H9 (cell line): ENCODE data around the gene SETD5. TPM values are rescaled to one million over a fixed set of nuclear protein-coding genes. Genes with fewer than 3 reads are reported as not detected.
A peak's percentile ranks its signal among the peaks of the same experiment; 100 is the strongest.

ENCODE experiments used
- DNase-seq: peaks from one replicate; pipeline ENCODE4 v3.0.0-alpha.2; 2017
- H2AFZ ChIP-seq: one replicate; pipeline ENCODE4 v1.6.1; 2013; ENCODE audit warnings: mild to moderate bottlenecking, low read length, control low read depth, moderate library complexity
- H2AK5ac ChIP-seq: 2 replicates; pipeline ENCODE4 v1.6.1; 2013; ENCODE audit warnings: low read length, control low read depth, mixed read lengths; ENCODE audit not compliant: insufficient read length
- H2BK120ac ChIP-seq: one replicate; pipeline ENCODE4 v1.6.1; 2013; ENCODE audit warnings: low read depth, mild to moderate bottlenecking, low read length, control low read depth, inconsistent platforms; ENCODE audit not compliant: poor library complexity, severe bottlenecking
- H2BK12ac ChIP-seq: 2 replicates; pipeline ENCODE4 v1.6.1; 2013; ENCODE audit warnings: low read length, control low read depth, mixed read lengths, low read depth; ENCODE audit not compliant: insufficient read length
- H2BK15ac ChIP-seq: 2 replicates; pipeline ENCODE4 v1.6.1; 2013; ENCODE audit warnings: low read depth, low read length, control low read depth
- H2BK20ac ChIP-seq: one replicate; pipeline ENCODE4 v1.6.1; 2013; ENCODE audit warnings: low read depth, mild to moderate bottlenecking, low read length, control low read depth, inconsistent platforms; ENCODE audit not compliant: poor library complexity, severe bottlenecking
- H2BK5ac ChIP-seq: 2 replicates; pipeline ENCODE4 v1.6.1; 2013; ENCODE audit warnings: low read length, control low read depth, mixed read lengths; ENCODE audit not compliant: insufficient read length
- H3K14ac ChIP-seq: 2 replicates; pipeline ENCODE4 v1.6.1; 2013; ENCODE audit warnings: low read length, control low read depth; ENCODE audit not compliant: insufficient read depth
- H3K18ac ChIP-seq: 2 replicates; pipeline ENCODE4 v1.6.1; 2013; ENCODE audit warnings: low read depth, mild to moderate bottlenecking, mixed read lengths, low read length, control low read depth; ENCODE audit not compliant: insufficient read length
- H3K23ac ChIP-seq: 2 replicates; pipeline ENCODE4 v1.6.1; 2013; ENCODE audit warnings: low read length, control low read depth, mixed read lengths, low read depth; ENCODE audit not compliant: insufficient read length
- H3K23me2 ChIP-seq: 2 replicates; pipeline ENCODE4 v1.6.1; 2013; ENCODE audit warnings: low read depth, mild to moderate bottlenecking, mixed read lengths, low read length, control low read depth; ENCODE audit not compliant: insufficient read length, poor library complexity, severe bottlenecking
- H3K27ac ChIP-seq: 2 replicates; pipeline ENCODE4 v1.5.1; 2013; ENCODE audit warnings: low read length, control low read depth, mixed read lengths, low read depth; ENCODE audit not compliant: insufficient read length
- H3K27me3 ChIP-seq: 2 replicates; pipeline ENCODE4 v1.6.1; 2013; ENCODE audit warnings: low read length, control low read depth, inconsistent platforms; ENCODE audit not compliant: insufficient read depth
- H3K4ac ChIP-seq: 2 replicates; pipeline ENCODE4 v1.6.1; 2013; ENCODE audit warnings: low read depth, mild to moderate bottlenecking, control low read depth, inconsistent platforms, low read length, moderate library complexity
- H3K4me1 ChIP-seq: 2 replicates; pipeline ENCODE4 v1.6.1; 2013; ENCODE audit warnings: low read length, control low read depth, inconsistent platforms; ENCODE audit not compliant: insufficient read depth
- H3K4me2 ChIP-seq: 2 replicates; pipeline ENCODE4 v1.6.1; 2013; ENCODE audit warnings: low read length, control low read depth, mixed read lengths; ENCODE audit not compliant: insufficient read length, insufficient read depth
- H3K56ac ChIP-seq: 2 replicates; pipeline ENCODE4 v1.6.1; 2013; ENCODE audit warnings: low read depth, mild to moderate bottlenecking, mixed read lengths, low read length, control low read depth; ENCODE audit not compliant: insufficient read length
- H3K79me1 ChIP-seq: 2 replicates; pipeline ENCODE4 v1.6.1; 2013; ENCODE audit warnings: low read depth, mild to moderate bottlenecking, moderate library complexity, low read length, control low read depth, inconsistent platforms; ENCODE audit not compliant: insufficient read depth, poor library complexity, severe bottlenecking
- H3K79me2 ChIP-seq: 2 replicates; pipeline ENCODE4 v1.6.1; 2013; ENCODE audit warnings: low read length, control low read depth, inconsistent platforms; ENCODE audit not compliant: insufficient read depth
- H3K9ac ChIP-seq: 2 replicates; pipeline ENCODE4 v1.6.1; 2013; ENCODE audit warnings: low read length, control low read depth, mixed read lengths; ENCODE audit not compliant: insufficient read length; ENCODE audit errors: extremely low read depth
- H3K9me3 ChIP-seq: one replicate; pipeline ENCODE4 v1.6.1; 2013; ENCODE audit warnings: low read depth, low read length, inconsistent platforms; ENCODE audit not compliant: control insufficient read depth
- H3T11ph ChIP-seq: one replicate; pipeline ENCODE4 v1.6.1; 2013; ENCODE audit warnings: mild to moderate bottlenecking, low read length, control low read depth, inconsistent platforms
- H4K20me1 ChIP-seq: one replicate; pipeline ENCODE4 v1.6.1; 2013; ENCODE audit not compliant: control insufficient read depth, insufficient read length, insufficient read depth
- H4K5ac ChIP-seq: 2 replicates; pipeline ENCODE4 v1.6.1; 2013; ENCODE audit warnings: low read depth, mild to moderate bottlenecking, mixed read lengths, low read length, control low read depth; ENCODE audit not compliant: insufficient read length
- H4K8ac ChIP-seq: replicated peaks from 2 replicates; pipeline ENCODE4 v1.6.1; 2013; ENCODE audit warnings: low read length, control low read depth, mixed read lengths, low read depth; ENCODE audit not compliant: insufficient read length
- H4K91ac ChIP-seq: 2 replicates; pipeline ENCODE4 v1.6.1; 2013; ENCODE audit warnings: low read depth, mild to moderate bottlenecking, moderate library complexity, mixed read lengths, low read length, control low read depth; ENCODE audit not compliant: insufficient read length
- H3K27ac Mint-ChIP-seq, 3 experiments: 2 replicates in 2 of 3; 3 replicates in 1 of 3; pipeline ENCODE4 v1.8.0; 2020 to 2021; ENCODE audit warnings: mixed read lengths in 3 of 3, mild to moderate bottlenecking in 1 of 3, moderate library complexity in 1 of 3
- H3K27me3 Mint-ChIP-seq: 2 replicates; pipeline ENCODE4 v1.8.0; 2021; ENCODE audit warnings: low read depth, mild to moderate bottlenecking, moderate library complexity, mixed read lengths
- H3K36me3 Mint-ChIP-seq, 3 experiments: 2 replicates in 2 of 3; 3 replicates in 1 of 3; pipeline ENCODE4 v1.8.0; 2020 to 2021; ENCODE audit warnings: low read depth in 3 of 3, mixed read lengths in 3 of 3; ENCODE audit not compliant: insufficient read depth in 1 of 3
- H3K4me1 Mint-ChIP-seq, 2 experiments: 2 replicates each; pipeline ENCODE4 v1.8.0; 2020; ENCODE audit warnings: mixed read lengths in 2 of 2
- H3K4me3 Mint-ChIP-seq, 2 experiments: 2 replicates in 1 of 2; 3 replicates in 1 of 2; pipeline ENCODE4 v1.8.0; 2020 to 2021; ENCODE audit warnings: mild to moderate bottlenecking in 2 of 2, mixed read lengths in 2 of 2, moderate library complexity in 1 of 2
- H3K9me3 Mint-ChIP-seq, 2 experiments: 2 replicates in 1 of 2; 3 replicates in 1 of 2; pipeline ENCODE4 v1.8.0; 2020; ENCODE audit warnings: mild to moderate bottlenecking in 2 of 2, mixed read lengths in 2 of 2, moderate library complexity in 1 of 2
- WGBS: extraction: QIAGEN DNeasy Blood & Tissue Kit; methylation state at CpG from one replicate; pipeline ENCODE4 v1.1.7; 2013; ENCODE audit warnings: missing lambda C conversion rate, low lambda C conversion rate, mixed read lengths; ENCODE audit not compliant: insufficient read length; ENCODE audit errors: extremely low coverage; 5-methylcytosine and 5-hydroxymethylcytosine counted together
- total RNA-seq: library from RNA; stranded (reverse); gene quantifications from 2 replicates; pipeline ENCODE4 v1.2.1, GENCODE V29; 2021
- TF ChIP-seq, protein P1 (sequence below): fragments of 200-600 bp; sonication (generic); conservative IDR thresholded peaks from 3 replicates; pipeline ENCODE4 v1.8.0; 2021; ENCODE audit warnings: antibody characterized with exemption, mild to moderate bottlenecking

SETD5 gene
- total RNA-seq, 1 experiment from 2014 or later, result 207 TPM

DNA sequence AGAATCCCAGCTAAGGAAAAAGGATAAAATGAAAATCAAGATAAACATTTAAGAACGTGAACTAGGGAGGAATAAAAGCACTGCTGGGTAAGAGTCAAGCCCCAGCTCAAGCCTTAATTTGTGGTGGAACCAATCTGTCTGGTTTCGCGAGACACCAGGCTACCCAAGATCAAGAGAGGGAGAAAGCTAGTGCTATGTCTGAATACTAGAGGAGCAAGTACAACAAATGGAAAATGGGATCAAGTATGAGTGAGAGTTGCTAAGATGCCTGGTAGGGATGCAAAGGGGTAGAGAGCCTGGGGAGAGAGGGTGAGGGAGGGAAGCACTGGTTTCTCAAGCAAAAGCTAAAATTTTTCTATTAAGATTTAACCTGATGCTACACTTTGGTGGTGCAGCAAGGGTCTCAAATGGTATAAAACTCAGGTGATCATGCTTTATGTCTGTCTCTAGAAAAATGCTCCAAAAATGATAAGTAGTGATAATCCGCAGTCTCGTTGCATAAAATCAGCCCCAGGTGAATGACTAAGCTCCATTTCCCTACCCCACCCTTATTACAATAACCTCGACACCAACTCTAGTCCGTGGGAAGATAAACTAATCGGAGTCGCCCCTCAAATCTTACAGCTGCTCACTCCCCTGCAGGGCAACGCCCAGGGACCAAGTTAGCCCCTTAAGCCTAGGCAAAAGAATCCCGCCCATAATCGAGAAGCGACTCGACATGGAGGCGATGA lies 1.7 kb upstream of the SETD5 start:
- peaks cover 10% of the 10 kb centered on the region for H3K23me2 ChIP-seq
- DNase-seq, result no peak
- no peaks in the 10 kb centered on the region; a peak in 1 of 5 replicates for H3K9me3 Mint-ChIP-seq
- H4K20me1 ChIP-seq, result no peaks in the 10 kb centered on the region
- H3K4me3 Mint-ChIP-seq, result peak overlapping the region; percentile 95 to 99
- H2BK15ac ChIP-seq, result no peak overlapping the region
- no peak overlapping the region for H4K8ac ChIP-seq
- no peaks in the 10 kb centered on the region for H3K9me3 ChIP-seq
- H3K79me1 ChIP-seq, result no peaks in the 10 kb centered on the region
- H2AK5ac ChIP-seq, result no peak overlapping the region
- no peak overlapping the region for H2BK12ac ChIP-seq
- peaks cover 36 to 65% (median 61%) of the 10 kb centered on the region in 3 experiments for H3K36me3 Mint-ChIP-seq
- no peak overlapping the region for H3K23ac ChIP-seq
- H2AFZ ChIP-seq, result no peak overlapping the region
- no peak overlapping the region for H2BK20ac ChIP-seq
- no peaks in the 10 kb centered on the region for H3K27me3 Mint-ChIP-seq
- TF ChIP-seq, protein P1, sequence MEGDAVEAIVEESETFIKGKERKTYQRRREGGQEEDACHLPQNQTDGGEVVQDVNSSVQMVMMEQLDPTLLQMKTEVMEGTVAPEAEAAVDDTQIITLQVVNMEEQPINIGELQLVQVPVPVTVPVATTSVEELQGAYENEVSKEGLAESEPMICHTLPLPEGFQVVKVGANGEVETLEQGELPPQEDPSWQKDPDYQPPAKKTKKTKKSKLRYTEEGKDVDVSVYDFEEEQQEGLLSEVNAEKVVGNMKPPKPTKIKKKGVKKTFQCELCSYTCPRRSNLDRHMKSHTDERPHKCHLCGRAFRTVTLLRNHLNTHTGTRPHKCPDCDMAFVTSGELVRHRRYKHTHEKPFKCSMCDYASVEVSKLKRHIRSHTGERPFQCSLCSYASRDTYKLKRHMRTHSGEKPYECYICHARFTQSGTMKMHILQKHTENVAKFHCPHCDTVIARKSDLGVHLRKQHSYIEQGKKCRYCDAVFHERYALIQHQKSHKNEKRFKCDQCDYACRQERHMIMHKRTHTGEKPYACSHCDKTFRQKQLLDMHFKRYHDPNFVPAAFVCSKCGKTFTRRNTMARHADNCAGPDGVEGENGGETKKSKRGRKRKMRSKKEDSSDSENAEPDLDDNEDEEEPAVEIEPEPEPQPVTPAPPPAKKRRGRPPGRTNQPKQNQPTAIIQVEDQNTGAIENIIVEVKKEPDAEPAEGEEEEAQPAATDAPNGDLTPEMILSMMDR, result no peak
- no peak overlapping the region for H4K91ac ChIP-seq
- no peak overlapping the region for H3T11ph ChIP-seq
- H3K27ac ChIP-seq, result peak overlapping the region; percentile 75
- no peak overlapping the region for H2BK5ac ChIP-seq
- H3K4me1 Mint-ChIP-seq, result peaks cover 34 to 39% of the 10 kb centered on the region in 2 experiments
- peak overlapping the region; percentile 22 for H3K18ac ChIP-seq
- H3K27me3 ChIP-seq, result no peaks in the 10 kb centered on the region
- no peak overlapping the region for H3K4ac ChIP-seq
- H3K27ac Mint-ChIP-seq, result peak overlapping the region; percentile 98 to 100 (median 99)
- no peak overlapping the region for H4K5ac ChIP-seq
- H3K9ac ChIP-seq, result peak overlapping the region; percentile 80
- no peak overlapping the region for H2BK120ac ChIP-seq
- H3K4me1 ChIP-seq, result 0 out of 2 replicates have a peak, but pooled peaks cover 2% of the 10 kb centered on the region
- peak overlapping the region; percentile 77; the same call in 1 of the 2 replicates for H3K14ac ChIP-seq
- H3K4me2 ChIP-seq, result peak overlapping the region; percentile 81
- WGBS, result no CpG with 5 or more reads among the region's 15 CpGs
- peaks cover 60% of the 10 kb centered on the region for H3K79me2 ChIP-seq
- no peak overlapping the region for H3K56ac ChIP-seq
